Neutrophil (primary cell): ENCODE results near the gene KCNIP2.

Experiments
- H3K27ac ChIP-seq: fragments of 200-600 bp; sonication (generic); 2 replicates; pipeline ENCODE4 v1.5.1; 2016; ENCODE audit warnings: mild to moderate bottlenecking, moderate library complexity
- H3K27me3 ChIP-seq: fragments of 200-600 bp; sonication (generic); 2 replicates; pipeline ENCODE4 v1.6.0; 2016; ENCODE audit warnings: mild to moderate bottlenecking
- H3K36me3 ChIP-seq: fragments of 200-600 bp; sonication (generic); 2 replicates; pipeline ENCODE4 v1.5.1; 2017
- H3K4me1 ChIP-seq, 2 experiments: fragments of 200-600 bp in 1 of 2; sonication (generic) in 1 of 2; 1 replicate in 1 of 2; 2 replicates in 1 of 2; pipeline versions ENCODE4 v1.5.1 to v1.6.1; 2013 to 2016; ENCODE audit warnings: low read depth in 1 of 2, low read length in 1 of 2, mild to moderate bottlenecking in 1 of 2, moderate library complexity in 1 of 2; ENCODE audit not compliant: control insufficient read depth in 1 of 2, insufficient read depth in 1 of 2
- H3K4me3 ChIP-seq, 2 experiments: fragments of 200-600 bp in 1 of 2; sonication (generic) in 1 of 2; 1 replicate in 1 of 2; 2 replicates in 1 of 2; pipeline ENCODE4 v1.5.1; 2013 to 2016; ENCODE audit warnings: low read depth in 1 of 2, low read length in 1 of 2, mild to moderate bottlenecking in 1 of 2, moderate library complexity in 1 of 2
- H3K9me3 ChIP-seq: fragments of 200-600 bp; sonication (generic); 2 replicates; pipeline ENCODE4 v1.5.1; 2016
- TF ChIP-seq, protein P1 (sequence below): fragments of 200-600 bp; sonication (generic); IDR thresholded peaks from 2 replicates; pipeline ENCODE4 v1.5.1; 2016; ENCODE audit warnings: antibody characterized with exemption

Gene KCNIP2

DNA sequence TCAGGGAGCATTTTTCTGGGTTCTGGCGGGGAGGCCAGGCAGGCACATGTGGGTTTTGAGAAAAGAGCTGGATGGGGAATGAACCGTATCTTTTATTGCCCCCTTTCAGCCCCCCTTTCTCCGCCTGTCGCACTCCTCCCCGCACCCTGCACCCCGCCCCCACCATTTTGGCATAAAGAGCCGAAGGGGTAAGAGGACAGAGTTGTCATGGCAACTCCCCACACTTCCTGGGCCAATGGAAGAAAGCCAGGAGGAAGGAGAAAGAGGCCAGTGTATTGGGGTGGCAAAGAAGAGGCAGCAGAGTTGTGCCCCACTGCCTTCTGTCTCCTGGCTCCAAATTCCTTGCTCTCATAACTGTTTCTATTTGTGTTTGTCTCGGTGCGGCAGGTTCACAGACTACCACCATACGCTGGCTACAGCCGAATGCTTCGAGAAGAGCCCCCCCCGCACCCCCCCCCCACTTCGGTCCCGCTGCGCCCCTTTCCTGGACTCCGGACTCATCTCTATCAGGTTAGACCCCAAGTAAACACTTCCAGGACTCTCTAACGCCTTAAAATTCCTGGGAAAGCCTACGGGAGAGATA, 3.4 kb downstream of the KCNIP2 start:
- H3K27me3 ChIP-seq: peaks cover 52% of the 10 kb centered on the region
- peak overlapping the region; percentile 57 to 69 for H3K4me3 ChIP-seq
- H3K9me3 ChIP-seq: no peaks in the 10 kb centered on the region
- no peaks in the 10 kb centered on the region for H3K36me3 ChIP-seq
- H3K4me1 ChIP-seq: peaks cover 49 to 50% of the 10 kb centered on the region in 2 experiments
- H3K27ac ChIP-seq: no peak overlapping the region
- TF ChIP-seq, protein P1, sequence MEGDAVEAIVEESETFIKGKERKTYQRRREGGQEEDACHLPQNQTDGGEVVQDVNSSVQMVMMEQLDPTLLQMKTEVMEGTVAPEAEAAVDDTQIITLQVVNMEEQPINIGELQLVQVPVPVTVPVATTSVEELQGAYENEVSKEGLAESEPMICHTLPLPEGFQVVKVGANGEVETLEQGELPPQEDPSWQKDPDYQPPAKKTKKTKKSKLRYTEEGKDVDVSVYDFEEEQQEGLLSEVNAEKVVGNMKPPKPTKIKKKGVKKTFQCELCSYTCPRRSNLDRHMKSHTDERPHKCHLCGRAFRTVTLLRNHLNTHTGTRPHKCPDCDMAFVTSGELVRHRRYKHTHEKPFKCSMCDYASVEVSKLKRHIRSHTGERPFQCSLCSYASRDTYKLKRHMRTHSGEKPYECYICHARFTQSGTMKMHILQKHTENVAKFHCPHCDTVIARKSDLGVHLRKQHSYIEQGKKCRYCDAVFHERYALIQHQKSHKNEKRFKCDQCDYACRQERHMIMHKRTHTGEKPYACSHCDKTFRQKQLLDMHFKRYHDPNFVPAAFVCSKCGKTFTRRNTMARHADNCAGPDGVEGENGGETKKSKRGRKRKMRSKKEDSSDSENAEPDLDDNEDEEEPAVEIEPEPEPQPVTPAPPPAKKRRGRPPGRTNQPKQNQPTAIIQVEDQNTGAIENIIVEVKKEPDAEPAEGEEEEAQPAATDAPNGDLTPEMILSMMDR: peak; percentile 12

- Histone ChIP-seq H3K27me3 (peaks cover 52% of the 10 kb centered on the region), H3K4me3 (peak overlapping the region; percentile 57 to 69), H3K9me3 (no peaks in the 10 kb centered on the region), H3K4me1 (peaks cover 55 to 56% of the 10 kb centered on the region in 2 experiments), H3K27ac (no peak overlapping the region), H3K36me3 (no peaks in the 10 kb centered on the region)
- TF ChIP-seq, protein P1: no peak
Observed at GRCh38 chr10:101839416-101840063, 4.1 kb downstream of the KCNIP2 start.

DNA sequence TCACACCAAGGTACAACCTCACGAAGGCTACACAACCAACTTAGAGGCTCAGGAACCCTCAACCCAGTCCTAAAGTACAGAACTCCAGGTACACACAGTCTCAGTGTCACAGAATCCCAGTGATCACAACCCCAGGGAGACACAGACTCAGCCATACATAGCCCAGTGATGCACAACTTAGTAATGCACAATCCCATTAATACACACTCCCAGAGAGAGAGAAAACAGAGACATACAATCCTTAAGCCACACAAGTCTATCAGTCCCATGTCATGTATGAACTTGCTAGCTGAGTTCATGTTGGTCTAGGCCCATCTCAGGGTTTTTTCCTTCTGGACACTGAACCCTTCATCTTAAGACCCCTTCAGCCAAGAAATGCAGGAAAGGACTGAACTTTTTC, 4.6 kb downstream of the KCNIP2 start:
- Histone ChIP-seq H3K27ac (no peak overlapping the region), H3K4me1 (peaks cover 55 to 57% of the 10 kb centered on the region in 2 experiments), H3K27me3 (peaks cover 52% of the 10 kb centered on the region), H3K36me3 (no peaks in the 10 kb centered on the region), H3K4me3 (peak overlapping the region; percentile 57 to 69), H3K9me3 (no peaks in the 10 kb centered on the region)
- TF ChIP-seq, protein P1: no peak

- Histone ChIP-seq H3K27ac (no peak overlapping the region), H3K27me3 (peaks cover 46% of the 10 kb centered on the region), H3K9me3 (no peaks in the 10 kb centered on the region), H3K4me1 (peaks cover 54 to 55% of the 10 kb centered on the region in 2 experiments), H3K4me3 (no peak overlapping the region), H3K36me3 (no peaks in the 10 kb centered on the region)
- TF ChIP-seq, protein P1: no peak
Observed at GRCh38 chr10:101838416-101838970, 5.1 kb downstream of the KCNIP2 start.

- peaks cover 50 to 51% of the 10 kb centered on the region in 2 experiments for H3K4me1 ChIP-seq
Observed at GRCh38 chr10:101837748-101838147, 5.9 kb downstream of the KCNIP2 start.

More at GRCh38 chr10:101837748-101838147, 5.9 kb downstream of the KCNIP2 start:
- H3K9me3 ChIP-seq: no peaks in the 10 kb centered on the region
- H3K36me3 ChIP-seq: no peaks in the 10 kb centered on the region
- H3K4me3 ChIP-seq: no peak overlapping the region
- no peak overlapping the region for H3K27ac ChIP-seq
- TF ChIP-seq, protein P1: no peak
- peaks cover 39% of the 10 kb centered on the region for H3K27me3 ChIP-seq
